NCI-H128 (cell line): ENCODE measurements around the gene EGFR.
"Not testable (repeated sequence)": the region's sequence is repeated elsewhere in the genome, so short reads cannot be mapped to it uniquely, and the experiment has no call there.

Experiments used
- DNase-seq: peaks from one replicate; lab custom pipeline; 2025; ENCODE audit not compliant: unreplicated experiment; lab: John Stamatoyannopoulos, UW

EGFR gene

GRCh38 chr7:55164527-55164926 lies 145.7 kb downstream of the EGFR start:
- no peak for DNase-seq

- DNase-seq, result no peak
Observed at GRCh38 chr7:55165176-55165861, 146.5 kb downstream of the EGFR start.

DNA sequence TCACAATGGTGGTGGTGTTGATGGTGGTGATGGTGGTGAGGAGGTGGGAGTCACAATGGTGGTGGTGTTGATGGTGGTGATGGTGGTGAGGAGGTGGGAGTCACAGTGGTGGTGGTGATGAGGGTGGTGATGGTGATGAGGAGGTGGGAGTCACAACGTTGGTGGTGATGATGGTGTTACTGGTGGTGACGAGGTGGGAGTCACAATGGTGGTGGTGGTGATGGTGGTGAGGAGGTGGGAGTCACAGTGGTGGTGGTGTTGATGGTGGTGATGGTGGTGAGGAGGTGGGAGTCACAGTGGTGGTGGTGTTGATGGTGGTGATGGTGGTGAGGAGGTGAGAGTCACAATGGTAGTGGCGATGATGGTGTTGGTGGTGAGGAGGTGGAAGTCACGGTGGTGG lies 148.5 kb downstream of the EGFR start:
- DNase-seq, result not testable (repeated sequence)

DNA sequence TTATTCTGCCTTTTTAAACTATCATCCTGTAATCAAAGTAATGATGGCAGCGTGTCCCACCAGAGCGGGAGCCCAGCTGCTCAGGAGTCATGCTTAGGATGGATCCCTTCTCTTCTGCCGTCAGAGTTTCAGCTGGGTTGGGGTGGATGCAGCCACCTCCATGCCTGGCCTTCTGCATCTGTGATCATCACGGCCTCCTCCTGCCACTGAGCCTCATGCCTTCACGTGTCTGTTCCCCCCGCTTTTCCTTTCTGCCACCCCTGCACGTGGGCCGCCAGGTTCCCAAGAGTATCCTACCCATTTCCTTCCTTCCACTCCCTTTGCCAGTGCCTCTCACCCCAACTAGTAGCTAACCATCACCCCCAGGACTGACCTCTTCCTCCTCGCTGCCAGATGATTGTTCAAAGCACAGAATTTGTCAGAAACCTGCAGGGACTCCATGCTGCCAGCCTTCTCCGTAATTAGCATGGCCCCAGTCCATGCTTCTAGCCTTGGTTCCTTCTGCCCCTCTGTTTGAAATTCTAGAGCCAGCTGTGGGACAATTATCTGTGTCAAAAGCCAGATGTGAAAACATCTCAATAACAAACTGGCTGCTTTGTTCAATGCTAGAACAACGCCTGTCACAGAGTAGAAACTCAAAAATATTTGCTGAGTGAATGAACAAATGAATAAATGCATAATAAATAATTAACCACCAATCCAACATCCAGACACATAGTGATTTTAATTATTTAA lies 151.7 kb downstream of the EGFR start:
- DNase-seq, result no peak

GRCh38 chr7:55171157-55171556 lies 152.3 kb downstream of the EGFR start:
- DNase-seq, result no peak

DNA sequence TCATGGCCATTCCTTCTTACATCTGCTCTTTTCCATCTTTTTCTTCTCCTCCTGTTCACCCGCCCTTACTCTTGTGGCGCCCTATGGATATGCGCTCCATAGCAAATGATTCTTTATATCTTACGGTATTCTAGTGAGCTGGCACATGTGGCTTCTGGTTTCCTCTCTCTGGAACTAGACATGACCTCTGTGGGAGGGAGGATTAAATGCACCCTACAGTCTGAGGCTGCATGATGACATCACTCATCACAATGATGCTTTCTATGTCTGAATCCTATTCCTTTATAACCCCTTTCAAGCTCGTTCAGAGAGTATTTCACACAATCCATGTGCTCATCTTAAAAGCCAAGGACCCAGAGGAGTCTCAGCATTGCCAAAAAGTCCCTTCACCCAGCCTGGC lies 153.3 kb downstream of the EGFR start:
- DNase-seq, result no peak

- DNase-seq, result no peak
Observed at GRCh38 chr7:55172881-55173609, 154.2 kb downstream of the EGFR start.

DNA sequence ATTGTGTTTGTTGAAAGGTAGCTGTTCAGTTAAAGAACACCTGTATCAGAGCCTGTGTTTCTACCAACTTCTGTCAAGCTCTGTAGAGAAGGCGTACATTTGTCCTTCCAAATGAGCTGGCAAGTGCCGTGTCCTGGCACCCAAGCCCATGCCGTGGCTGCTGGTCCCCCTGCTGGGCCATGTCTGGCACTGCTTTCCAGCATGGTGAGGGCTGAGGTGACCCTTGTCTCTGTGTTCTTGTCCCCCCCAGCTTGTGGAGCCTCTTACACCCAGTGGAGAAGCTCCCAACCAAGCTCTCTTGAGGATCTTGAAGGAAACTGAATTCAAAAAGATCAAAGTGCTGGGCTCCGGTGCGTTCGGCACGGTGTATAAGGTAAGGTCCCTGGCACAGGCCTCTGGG lies 154.9 kb downstream of the EGFR start:
- no peak for DNase-seq

- no peak for DNase-seq
Observed at GRCh38 chr7:55174456-55174855, 155.6 kb downstream of the EGFR start.

DNA sequence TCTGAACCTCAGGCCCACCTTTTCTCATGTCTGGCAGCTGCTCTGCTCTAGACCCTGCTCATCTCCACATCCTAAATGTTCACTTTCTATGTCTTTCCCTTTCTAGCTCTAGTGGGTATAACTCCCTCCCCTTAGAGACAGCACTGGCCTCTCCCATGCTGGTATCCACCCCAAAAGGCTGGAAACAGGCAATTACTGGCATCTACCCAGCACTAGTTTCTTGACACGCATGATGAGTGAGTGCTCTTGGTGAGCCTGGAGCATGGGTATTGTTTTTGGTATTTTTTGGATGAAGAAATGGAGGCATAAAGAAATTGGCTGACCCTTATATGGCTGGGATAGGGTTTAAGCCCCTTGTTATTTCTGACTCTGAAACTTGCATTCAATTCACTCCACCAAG lies 156.0 kb downstream of the EGFR start:
- DNase-seq, result no peak

DNA sequence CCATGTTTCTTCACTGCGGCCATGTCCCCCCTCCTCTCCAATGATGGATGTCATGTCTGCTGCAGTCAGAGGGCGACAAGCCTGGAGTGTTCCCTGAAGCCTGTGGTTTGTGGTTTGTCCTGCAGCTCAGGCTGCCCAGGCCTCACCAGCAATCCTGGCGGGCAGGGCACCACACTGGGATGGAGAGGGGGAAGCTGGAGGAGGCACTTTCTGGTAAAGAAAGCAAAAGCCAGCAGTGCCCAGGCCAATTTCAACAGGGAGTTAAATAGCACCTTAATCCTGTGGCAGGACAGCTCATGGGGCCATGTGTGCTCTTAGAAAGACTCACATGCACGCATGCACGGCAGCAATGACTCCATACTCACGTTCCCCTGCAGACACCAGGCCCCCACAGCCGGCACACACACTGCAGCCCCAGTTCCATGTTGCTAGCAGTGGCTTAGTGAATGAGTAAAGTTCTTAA lies 158.3 kb downstream of the EGFR start:
- DNase-seq, result no peak

DNA sequence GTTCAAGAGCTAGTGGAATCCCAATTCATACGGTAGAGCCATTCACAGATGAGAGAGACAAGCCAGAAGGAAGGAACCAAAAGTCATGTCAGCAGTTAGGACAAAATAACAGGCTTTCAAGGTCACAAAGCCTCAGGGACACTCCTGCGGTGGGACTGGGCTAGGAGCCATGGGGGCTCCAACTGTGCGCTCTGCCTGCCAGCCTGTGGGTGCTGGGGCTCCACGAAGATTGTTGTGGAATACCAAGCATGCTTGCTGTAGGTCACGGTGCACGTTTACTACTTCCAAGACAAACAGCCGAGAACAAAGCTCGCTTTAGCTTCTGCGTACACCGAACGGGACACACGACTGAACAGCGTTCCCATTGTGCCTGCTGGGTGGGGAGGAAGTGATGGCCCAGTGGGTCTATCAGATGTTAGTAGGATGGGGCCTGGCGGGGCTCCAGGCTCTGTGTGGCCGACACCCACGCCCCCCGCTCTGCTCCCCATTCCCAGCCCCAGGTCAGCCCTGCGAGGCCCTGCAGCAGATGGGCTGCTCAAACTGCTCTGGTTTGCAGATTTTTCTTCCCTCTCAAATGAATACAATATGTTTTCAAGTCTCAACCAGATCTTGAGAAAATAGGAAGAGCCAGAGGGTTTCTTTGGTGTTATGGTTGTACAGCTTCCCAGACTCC lies 158.9 kb downstream of the EGFR start:
- DNase-seq, result no peak

GRCh38 chr7:55178292-55178862 lies 159.6 kb downstream of the EGFR start:
- no peak for DNase-seq

DNA sequence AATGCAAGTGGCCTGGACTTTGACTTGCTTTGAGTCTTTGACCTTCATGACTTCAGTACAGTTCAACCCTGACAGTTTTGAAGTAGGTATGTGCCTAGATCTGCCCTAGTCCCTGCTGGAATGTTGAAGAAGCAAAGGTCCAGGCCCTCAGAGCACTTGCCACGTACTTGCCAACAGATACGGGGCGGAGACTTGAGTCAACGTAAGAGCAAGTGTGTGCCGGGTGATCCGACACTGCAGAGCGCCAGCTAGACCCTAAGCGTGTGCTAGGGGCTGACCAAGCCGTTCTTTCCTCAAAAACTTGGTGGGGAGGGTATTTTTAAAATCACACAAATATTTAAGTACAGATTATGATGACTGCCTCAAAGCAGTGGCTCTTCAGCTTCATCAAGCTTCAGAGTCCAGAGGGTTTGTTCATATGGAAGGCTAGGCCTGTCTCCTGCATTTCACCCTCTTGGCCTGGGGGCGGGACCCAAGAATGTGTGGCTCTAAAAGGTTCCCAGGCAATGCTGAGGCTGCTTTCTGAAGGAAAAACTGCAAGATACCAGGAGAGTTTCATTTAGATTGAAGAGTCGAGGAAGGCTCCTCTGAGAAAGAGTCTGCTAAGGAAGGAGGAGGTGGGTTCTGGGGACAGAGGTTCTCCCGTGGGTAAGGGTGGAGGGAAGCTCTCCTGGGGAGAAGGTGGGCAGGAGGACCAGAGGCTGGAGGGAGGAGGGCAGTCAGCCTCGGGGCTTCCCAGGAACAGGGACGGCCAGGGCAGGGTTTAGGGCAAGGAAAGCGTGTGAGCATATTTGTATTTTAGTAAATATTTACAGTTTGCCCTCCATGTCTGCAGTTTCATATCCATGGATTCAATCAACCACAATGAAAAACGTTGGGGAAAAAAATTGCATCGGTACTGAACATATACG lies 160.3 kb downstream of the EGFR start:
- no peak for DNase-seq

DNA sequence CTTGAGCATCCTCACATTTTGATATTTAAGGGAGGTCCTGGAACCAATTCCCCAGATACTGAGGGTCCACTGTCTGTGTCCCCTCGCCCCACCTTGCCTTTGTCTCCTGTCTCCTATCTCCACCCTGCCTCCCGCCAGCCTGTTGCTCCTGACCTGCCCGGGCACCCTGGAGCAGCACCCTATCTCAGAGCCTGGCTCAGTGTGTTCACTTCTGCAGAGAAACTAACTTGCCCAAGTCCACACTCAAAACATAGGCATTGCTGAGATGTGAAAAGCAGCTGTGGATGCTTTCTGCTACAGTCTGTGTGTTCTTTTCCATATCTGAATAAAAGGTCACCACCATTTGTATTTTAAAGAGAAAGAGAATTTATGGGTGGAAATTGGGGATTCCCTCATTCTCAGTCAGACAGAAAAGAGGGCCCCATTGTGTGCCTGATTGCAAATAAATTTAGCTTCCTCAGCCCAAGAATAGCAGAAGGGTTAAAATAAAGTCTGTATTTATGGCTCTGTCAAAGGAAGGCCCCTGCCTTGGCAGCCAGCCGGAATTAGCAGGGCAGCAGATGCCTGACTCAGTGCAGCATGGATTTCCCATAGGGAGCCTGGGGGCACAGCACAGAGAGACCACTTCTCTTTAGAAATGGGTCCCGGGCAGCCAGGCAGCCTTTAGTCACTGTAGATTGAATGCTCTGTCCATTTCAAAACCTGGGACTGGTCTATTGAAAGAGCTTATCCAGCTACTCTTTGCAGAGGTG lies 161.3 kb downstream of the EGFR start:
- no peak for DNase-seq

- no peak for DNase-seq
Observed at GRCh38 chr7:55180963-55181542, 162.2 kb downstream of the EGFR start.

GRCh38 chr7:55181762-55182161 lies 162.9 kb downstream of the EGFR start:
- no peak for DNase-seq

GRCh38 chr7:55183897-55184296 lies 165.1 kb downstream of the EGFR start:
- DNase-seq, result no peak

DNA sequence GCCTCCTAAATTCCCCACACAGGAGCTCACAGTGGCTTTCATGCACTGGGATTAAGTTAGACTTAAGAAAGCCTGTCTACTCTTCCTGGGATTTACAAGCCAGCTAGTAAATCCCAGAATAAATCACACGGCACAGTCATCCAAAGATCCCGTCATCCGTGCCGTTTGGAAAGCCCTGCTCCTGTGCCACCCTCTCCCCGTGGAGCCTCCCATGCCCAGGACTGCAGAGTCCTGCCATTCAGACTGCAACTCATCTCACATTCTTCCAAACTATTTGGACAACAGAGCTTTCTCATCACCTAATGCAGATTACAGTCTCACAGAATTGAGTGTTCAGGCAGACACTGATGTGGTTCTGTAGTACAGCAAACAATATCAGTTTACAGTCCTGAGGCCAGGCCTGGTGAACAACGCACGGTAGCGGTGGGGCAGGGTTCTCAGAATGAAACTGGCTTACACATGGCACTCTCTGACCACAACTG lies 166.5 kb downstream of the EGFR start:
- no peak for DNase-seq
